GM18502 (cell line): ENCODE measurements around the gene SLC38A4.

ENCODE experiments used
- ATAC-seq: cut with Tn5 transposase; IDR thresholded peaks from one replicate; pipeline ENCODE4 v1.9.1; 2021; ENCODE audit warnings: mild to moderate bottlenecking; ENCODE audit not compliant: unreplicated experiment, poor library complexity

The SLC38A4 gene

DNA sequence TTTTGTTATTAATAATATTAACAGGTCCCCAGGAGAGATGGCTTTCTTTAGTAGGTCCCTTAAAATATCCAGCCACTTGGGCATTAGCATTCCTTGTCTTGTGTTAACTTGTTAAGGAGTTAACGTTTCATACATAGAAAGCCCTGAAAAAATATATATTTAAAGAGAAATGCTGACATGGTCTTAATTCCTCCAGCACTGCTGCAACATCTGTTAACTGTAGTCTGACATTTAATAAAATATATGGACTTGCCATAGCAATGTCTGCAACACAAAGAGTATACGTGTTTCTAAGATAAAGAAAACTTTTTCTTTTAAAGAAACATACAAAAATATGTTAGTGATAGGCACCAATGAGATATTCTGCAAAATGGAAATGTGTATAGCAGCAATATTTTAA, 10.0 kb downstream of the SLC38A4 start:
- ATAC-seq: no peak

DNA sequence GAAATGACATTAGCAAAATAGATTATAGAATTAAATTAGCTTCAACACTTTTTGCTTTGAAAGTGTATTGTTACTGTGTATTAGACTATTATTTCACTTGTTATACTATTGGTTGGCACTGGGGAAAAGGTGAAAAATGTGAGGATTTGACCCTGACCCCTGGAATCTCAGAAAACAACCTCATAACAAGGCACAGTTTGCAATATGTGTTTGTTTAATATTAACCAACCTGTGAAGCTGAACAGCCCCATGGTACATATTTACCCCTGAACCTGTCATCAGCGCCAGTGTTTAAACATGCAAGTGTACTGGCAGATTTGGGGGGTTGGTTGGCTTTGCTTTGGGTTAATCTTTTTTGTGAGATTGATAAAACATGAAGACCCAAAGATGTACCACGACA, 11.7 kb downstream of the SLC38A4 start:
- no peak for ATAC-seq

DNA sequence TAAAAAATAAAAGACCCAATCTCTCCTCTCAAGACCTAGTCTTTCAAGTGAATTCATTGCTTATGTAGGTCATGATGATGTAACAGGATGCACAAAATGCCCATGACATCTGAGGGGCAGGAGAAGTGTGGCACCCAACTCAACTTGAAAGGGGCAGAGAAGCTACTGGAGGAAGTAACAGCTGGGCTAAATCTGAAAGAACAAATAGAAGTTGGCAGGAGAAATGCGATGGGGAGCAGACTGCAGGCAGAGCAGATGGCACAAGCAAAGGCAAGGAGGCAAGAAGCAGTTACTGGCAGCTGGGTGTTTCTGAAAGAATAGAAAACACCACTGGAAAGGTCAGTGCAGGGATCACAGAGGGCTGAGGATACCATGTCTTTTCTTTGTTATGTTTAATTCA, 14.6 kb downstream of the SLC38A4 start:
- ATAC-seq: no peak

DNA sequence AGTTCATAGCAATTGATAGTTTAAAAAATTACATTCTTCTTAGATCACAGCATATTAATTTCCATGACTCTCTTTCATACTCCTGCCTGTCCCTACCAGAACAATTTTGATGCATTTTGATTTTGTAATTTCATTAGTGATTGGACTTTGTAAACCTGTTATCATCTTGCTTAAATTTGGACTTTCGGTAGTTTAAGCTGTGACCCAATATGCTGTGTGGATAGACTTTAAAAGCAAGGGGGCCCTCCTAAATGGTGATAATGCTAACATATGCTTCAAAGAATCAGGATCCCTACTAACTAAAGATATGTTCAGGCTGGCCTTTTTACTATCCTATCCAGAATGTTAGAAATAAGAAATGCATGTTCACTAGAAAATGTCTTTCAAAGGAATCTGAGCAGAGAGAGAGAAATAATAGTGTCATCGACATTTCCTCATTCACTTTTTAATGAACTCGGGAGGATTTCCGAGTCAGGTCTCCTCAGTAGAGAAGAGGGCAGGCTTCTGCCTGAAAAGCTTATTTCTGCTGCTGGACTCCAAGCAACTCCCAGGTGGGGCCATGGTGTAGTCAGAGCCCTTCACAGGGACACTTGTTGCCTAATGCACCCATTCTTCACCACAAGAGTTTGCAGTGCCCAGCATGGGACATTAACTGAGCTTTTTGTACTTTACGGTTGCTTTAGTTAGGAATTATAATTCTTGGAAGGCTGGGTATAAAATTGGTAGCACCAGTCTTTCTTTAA, 16.7 kb downstream of the SLC38A4 start:
- no peak for ATAC-seq

DNA sequence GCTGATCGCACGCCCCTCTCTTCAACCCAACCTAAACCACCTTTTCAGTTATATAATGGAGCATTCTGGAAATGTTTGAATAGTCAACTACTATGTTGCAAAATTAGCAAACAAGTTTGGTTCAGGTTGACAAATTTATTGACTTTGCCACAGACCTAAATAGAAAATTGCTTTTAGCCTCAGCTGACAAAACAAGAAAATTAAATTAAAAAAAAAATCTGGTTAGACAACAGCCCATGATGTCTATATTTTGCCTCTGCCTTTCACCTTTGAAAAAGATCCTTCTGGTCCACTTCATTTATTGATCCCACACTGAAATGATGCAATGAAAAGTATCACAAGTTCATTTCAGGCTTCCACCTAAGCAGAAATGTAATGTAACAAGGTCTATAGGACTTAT, 17.5 kb downstream of the SLC38A4 start:
- no peak for ATAC-seq

DNA sequence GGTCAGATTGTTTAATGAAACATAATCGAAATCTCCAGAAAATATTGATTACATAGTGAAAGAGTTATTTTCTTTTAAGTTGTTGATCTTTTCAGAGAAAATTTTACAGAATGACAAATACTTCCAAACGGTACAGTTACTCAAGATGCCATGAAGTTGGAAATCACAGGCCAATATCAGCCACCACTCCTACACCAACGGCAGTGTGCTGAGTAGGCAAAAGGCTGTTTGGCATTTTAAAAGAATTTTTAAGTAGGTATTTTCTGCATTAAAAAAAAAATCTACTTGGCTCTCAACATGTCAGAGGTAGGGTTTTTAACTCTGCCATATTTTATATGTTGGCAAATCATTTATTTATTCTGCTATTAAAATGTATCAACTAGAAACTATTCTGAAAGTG, 21.7 kb downstream of the SLC38A4 start:
- ATAC-seq: no peak

DNA sequence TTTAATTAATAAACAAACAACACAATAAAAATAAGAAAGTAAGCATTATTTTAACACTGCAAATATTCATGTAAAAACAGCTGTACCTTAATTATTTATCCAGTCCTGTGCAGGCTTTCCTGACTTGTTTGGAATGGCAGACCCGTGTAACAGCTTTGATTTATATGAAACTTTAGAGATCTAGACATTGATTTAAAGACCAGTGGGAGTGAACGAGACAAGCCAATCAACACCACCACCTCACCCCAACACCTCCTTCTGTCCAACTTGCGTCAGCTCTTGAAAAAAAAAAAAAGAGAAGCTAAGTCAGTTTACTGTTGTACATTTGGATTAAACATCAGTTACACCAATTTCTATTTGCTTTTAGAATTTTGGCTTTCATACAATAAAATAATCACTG, 22.3 kb downstream of the SLC38A4 start:
- no peak for ATAC-seq

DNA sequence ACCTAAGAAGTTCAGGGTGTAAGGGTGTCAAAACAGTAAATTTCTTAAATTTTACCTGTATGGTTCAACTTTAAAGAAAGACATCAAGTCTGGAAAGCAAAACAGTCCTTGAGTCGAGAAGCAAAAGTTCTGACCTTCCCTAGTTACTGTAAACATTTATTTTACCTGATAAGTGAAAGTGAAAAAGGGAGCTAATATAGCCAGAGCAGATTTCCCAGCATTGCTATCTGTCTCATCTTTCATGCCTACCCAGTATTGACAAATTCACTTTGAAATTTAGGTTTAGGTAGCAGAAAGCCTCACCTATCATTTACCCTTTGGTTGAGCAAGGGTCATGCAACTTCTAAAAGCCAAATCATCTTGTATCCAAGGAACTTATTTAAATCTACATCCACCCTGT, 24.5 kb downstream of the SLC38A4 start:
- ATAC-seq: no peak

DNA sequence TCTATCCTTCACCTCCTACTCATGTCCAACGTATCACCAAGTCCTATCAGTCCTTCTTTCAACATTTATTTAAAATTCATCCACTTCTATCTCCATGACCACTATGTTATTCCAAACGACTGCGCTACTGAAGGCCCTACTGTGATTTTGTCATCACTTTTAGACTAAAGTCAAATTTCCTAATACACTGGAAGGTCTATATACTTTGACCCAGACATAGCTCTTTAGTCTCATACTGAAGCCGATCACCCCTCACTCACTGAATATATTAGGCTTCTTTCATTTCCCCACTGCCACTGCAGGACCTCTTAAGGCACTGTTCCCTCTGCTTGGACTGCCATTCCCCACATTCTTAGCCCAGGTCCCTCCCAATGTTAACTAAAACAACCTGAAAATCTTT, 25.6 kb downstream of the SLC38A4 start:
- ATAC-seq: no peak

DNA sequence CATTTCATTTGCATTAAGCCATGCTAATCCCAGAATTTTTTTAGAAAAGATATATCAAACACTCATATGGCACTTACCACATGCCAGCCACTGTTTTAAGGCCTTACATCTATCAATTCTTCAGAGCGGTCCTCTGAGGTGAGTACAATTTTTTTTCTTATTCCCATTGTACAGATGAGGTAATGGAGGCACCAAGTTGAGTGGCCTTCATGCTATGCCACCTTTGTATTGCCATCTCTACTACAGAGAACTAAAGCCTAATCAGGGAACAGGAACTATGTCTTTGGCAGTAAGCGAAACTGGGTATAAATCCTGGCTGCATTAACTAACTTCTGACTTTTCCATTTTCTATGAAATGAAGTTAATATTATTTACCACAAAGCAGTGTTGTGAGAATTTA, 27.1 kb downstream of the SLC38A4 start:
- ATAC-seq: no peak

DNA sequence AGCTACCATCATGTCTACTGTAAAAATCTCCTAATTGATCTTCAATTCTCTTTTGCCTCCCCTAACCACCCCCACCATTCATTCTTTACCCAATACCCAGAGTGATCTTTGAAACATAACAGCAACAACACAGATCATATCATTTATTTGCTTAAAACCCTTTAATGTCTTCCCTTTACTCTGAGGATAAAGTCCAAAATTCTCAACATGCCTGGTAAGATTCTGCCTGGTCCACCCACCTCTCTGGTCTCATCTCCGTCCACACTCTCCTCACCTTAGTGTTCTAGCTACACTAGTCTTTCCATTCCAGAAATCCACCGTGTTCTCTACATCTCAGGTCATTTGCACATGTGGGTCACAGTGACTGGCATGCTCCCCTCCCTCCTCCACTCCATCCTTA, 27.7 kb downstream of the SLC38A4 start:
- no peak for ATAC-seq

DNA sequence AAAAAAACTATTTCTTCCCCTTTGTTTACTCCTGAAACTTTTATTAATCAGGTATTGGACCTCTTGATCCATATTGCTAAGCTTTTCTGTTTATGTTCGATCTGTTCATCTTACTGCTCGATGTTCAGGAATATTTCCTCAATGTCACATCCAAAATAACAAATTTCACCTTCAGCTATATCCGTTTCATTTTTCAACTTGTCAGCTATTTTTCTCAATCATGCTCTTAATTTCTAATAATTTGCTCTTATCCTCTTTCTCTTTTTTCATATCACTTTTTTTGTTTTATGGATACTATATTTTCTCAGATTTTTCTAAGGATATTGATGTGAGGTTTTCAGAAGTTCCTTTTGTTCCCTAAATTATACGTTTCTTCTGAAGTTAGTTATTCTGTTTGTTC, 29.8 kb downstream of the SLC38A4 start:
- ATAC-seq: no peak

DNA sequence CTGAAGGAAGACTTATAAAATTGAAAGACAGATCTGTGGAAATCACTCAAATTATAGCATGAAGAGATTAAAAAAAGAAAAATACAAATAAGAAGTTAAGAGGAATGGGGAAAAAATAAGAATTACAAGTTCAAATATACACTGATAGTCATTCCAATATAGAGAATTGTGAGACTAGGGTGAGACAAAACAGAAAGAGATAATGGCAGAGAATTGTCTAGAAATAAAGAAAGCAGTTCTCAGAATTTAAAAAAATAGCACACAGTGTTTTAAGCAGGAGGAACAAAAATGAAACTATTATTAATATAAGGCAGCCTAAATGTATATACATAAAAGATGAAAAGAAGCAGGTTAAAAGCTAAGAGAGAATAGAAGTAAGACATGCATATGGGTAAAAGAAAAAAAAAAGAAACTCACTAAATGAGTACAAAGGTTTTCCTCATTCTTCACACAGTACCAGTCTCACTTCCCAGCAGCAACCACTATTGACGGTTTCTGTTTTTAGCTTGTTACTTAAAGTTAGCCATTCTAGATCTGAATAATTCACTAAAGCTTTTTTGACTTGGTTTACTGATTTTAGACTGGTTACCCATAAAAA, 31.1 kb downstream of the SLC38A4 start:
- peak; percentile 73 for ATAC-seq

DNA sequence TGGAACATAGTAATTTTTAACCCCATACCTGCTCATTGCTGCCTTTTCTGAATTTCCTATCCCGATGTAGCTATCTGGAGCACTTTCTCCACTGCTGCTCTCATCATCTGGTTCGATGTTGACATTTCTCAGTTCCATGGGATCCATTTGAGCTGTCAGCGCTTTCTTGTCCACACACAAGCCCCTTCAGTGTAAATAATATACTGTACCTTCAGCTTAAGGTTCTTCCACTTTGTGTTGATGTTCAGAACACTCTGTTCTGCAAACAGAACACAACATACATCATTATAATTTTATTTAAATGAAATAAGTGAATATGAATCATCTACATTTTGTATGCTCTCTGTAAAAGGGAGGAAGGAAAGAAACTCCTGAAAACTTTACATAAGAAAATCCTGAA, 32.9 kb downstream of the SLC38A4 start:
- no peak for ATAC-seq

DNA sequence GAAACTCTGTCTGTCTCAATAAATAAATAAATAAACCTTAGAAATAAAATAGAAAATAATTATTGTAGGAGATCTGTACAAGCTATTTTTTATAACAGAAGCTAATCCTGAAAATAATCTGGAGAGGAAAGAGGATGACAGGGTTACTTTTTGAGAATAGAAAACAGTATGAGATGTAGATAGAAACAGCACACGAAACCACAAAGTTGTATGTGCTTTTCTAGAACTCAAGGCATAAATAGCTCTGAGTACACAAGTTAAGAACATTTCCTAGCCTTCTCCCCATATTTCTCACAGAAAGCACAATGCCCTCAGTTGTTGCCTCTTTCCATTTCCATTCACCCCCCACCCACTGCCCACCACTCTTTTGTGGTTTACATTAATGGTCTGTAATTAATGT, 35.7 kb downstream of the SLC38A4 start:
- no peak for ATAC-seq

DNA sequence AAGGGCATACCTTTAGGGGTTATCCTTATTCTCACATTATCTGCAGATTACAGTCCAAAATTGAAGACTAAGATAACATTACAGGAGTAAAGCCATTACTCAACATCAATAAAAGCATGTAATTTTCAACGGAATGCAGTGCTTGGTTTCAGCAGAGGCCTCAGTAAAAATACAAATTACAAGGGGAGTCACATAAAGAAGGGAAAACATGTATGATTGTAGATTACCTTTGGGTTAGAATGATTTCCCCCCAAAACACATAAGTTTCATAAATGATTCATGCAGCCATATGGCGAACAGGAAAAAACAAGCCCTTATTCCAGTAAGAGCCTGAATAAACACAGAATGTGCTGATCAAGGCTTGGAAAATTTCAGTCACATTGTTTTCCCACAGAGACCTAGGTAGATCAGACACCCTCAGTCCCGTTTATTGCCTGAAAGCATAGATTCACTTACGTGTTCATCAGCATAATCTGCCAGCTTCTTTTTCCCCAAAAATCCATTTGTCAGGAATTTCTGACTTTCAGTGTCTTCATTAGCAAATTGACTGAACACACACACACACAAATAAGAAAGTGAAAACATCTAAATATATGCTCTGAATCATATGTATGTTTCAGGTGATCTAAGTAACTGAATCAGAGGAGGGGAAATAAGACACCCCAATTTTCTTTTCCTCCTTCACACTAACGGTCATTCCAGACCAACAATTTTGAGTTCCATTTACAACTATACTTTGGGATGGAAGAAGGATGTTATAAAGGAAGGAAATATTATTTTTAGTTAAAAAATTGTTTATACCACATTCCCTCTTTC, 37.5 kb downstream of the SLC38A4 start:
- ATAC-seq: no peak

DNA sequence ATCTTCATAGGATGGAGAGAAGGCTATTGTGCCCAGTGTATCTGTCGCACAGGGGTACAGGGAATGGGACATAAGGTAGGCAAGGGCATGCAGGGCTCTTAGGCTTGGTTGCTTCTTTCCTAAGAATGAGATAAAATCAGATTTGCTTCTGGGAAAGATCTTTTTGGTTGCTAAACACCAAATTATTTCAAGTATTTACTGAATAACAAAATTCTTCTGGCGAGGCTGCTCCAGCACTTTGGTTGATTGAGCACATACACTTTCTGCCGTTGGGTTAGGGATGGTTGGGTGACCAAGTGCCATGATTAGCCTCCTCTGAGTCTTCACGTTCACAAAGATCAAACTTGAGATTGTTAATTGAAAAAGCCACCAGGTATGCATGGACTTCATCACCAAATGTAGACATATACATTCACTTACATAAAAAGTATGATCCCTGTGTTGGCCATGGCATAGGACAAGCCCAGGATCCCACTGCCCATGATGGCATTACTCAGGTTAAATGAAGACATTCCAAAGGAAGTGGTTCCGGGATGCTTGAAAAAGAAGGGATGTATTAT, 38.2 kb downstream of the SLC38A4 start:
- ATAC-seq: no peak

DNA sequence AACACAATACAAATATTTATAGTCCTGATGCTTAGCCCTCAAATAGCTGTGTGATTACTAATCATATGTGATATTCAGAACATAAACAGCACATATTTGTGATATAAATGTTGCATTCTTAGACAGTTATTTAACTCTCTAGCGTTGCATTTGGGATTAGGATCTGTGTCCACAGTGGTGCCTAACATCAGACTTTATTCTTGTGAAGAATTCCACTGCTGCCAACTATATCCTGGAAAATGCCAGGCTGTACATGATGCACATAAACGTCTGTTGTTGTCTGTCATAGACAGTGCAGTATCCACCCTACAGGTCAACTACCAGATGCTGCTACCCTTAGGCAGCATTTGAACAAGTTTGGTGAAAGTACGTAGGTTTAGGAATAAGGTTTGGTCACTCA, 39.0 kb downstream of the SLC38A4 start:
- no peak for ATAC-seq

DNA sequence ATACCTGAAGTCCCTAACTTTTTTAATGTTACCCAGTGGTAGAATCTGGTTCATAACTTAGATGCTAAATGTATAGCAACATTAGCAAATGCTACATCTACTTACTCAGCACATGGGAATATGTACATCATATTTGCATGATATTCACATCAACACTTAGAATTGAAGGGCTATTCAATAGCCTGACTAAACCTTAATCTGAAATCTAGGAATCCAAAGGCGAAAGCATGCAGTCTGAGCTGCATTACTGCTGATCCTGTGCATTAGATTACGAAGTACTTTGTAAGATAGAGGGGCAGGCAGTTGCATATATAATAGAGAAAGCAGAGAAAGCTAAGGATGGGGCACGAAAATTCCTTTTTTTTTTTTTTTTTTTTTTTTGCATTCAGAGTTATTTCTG, 40.4 kb downstream of the SLC38A4 start:
- no peak for ATAC-seq

DNA sequence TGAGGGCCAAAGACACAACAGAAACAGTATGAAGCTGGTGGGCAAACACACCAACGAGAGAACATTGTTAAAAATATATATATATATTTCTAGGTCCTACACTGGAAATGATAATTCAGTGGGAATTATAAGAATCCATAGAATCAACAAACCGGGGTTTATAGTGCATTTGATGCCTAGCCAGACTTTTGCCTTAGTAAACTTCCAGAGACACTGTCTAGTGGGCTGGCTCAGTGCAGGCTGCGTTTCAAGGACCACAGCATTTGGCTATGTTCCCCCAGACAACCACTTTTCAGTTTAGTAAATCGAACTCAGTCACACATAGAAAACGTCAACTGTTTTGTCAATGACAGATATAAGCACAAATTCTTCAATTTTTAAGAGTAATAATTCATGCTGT, 41.9 kb downstream of the SLC38A4 start:
- no peak for ATAC-seq

DNA sequence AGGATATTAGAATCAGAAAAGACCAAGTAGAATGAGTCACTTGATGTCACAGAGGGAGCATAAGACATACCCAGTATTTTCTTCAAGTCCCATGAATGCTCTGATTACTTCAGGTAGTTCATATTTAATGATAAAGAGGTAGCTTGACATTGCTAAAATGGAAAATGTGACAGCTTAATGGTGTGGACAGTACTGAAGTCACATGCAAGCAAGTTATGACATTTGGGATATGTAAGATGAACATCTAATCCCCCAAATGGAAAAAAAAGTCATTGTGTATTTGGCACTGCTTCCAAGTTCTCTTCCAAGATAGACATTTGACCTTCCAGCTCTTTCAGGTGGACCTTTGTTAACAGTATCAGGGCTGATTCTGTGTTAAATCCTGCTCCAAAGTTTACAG, 45.9 kb downstream of the SLC38A4 start:
- no peak for ATAC-seq
